Measurements from ENCODE around the gene LHX6. TPM values are rescaled to one million over a fixed set of nuclear protein-coding genes. Genes with fewer than 3 reads are reported as not detected.
A peak's percentile ranks its signal among the peaks of the same experiment; 100 is the strongest.

LHX6 gene
- total and polyA plus RNA-seq, 9 of the 15 experiments (the other 6 are each of a cell fraction or from before 2014, with no cell fraction given), result 2.8 to 16.3 (median 7.9) TPM

DNA sequence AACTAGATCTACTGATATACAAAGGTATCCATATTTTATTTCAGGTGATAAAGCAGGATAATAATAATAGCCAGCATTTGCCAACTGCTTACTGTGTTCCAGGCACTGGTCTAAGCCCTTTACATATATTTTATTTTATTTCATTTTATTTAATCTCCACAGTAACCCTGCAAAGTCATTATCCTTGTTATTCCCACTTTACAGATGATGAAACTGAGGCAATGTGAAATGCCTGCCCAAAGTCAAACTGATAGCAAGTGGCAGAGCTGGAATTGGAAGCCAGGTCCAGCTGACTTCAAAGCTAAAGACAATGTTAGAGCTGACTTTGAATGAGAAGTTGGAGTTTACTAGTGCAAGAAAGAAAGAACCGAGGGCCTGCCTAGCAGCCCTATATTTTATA, 44.2 kb downstream of the LHX6 start:
- ChIA-PET CTCF (ENCODE audit: low intra/inter-chr PET ratio) (no interaction called here), POLR2A (interaction anchor here (1.0 kb wide), 1 partner anchor 11 kb away, joined by 3 read pairs; no protein-coding TSS in a partner anchor)
- in situ Hi-C loops (cut with MboI) (no loop called here), intact Hi-C loops (cut with micrococcal nuclease) (no loop called here)
- Histone ChIP-seq H3K4me2 (ENCODE audit: insufficient read depth, low read length) (no peak overlapping the region), H3K79me2 (ENCODE audit: control insufficient read depth, insufficient read depth, low read length) (no peaks in the 10 kb centered on the region), H3K9me3 (replicated peaks; ENCODE audit: control insufficient read depth, insufficient read depth, low read depth, low read length) (no peaks in the 10 kb centered on the region), H3K36me3 (ENCODE audit: control insufficient read depth, insufficient read depth, low read length) (no peaks in the 10 kb centered on the region), H3K9ac (ENCODE audit: insufficient read depth in 1 of 2, low read depth in 2 of 2, low read length in 2 of 2) (no peak overlapping the region), H3K27me3 (ENCODE audit: control insufficient read depth in 2 of 2, insufficient read depth in 2 of 2, low read length in 2 of 2) (no peaks in the 10 kb centered on the region), H3K4me1 (replicated peaks in 1 of 2; ENCODE audit: control insufficient read depth in 2 of 2, insufficient read depth in 2 of 2, low read length in 2 of 2) (peaks cover 0 to 8% of the 10 kb centered on the region in 2 experiments; a peak in 2 of 5 replicates), H3K9me1 (ENCODE audit: control insufficient read depth, insufficient read depth, low read length) (no peaks in the 10 kb centered on the region), H3K27ac (ENCODE audit: extremely low read depth, low read depth, low read length) (no peak overlapping the region), H2AFZ (ENCODE audit: low read depth, low read length) (no peak overlapping the region), H3K4me3 (no peak overlapping the region), H4K20me1 (replicated peaks; ENCODE audit: control insufficient read depth, insufficient read depth, low read length) (no peaks in the 10 kb centered on the region)
- no TSS peak for BruUV-seq (replicated peaks)
- 54% methylated on average over 1 of the region's 1 CpG for WGBS (ENCODE audit: insufficient coverage, low coverage, missing lambda C conversion rate)
- FAIRE-seq (no peak), DNase-seq (ENCODE audit: extremely low read depth in 1 of 4, low spot score in 3 of 4) (no peak), ATAC-seq (no peak)
- TF ChIP-seq, protein P1, sequence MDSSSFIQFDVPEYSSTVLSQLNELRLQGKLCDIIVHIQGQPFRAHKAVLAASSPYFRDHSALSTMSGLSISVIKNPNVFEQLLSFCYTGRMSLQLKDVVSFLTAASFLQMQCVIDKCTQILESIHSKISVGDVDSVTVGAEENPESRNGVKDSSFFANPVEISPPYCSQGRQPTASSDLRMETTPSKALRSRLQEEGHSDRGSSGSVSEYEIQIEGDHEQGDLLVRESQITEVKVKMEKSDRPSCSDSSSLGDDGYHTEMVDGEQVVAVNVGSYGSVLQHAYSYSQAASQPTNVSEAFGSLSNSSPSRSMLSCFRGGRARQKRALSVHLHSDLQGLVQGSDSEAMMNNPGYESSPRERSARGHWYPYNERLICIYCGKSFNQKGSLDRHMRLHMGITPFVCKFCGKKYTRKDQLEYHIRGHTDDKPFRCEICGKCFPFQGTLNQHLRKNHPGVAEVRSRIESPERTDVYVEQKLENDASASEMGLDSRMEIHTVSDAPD (CRISPR knock-in tag; IDR thresholded peaks at IDR 0.05), result no peak
- TF ChIP-seq, protein P2, sequence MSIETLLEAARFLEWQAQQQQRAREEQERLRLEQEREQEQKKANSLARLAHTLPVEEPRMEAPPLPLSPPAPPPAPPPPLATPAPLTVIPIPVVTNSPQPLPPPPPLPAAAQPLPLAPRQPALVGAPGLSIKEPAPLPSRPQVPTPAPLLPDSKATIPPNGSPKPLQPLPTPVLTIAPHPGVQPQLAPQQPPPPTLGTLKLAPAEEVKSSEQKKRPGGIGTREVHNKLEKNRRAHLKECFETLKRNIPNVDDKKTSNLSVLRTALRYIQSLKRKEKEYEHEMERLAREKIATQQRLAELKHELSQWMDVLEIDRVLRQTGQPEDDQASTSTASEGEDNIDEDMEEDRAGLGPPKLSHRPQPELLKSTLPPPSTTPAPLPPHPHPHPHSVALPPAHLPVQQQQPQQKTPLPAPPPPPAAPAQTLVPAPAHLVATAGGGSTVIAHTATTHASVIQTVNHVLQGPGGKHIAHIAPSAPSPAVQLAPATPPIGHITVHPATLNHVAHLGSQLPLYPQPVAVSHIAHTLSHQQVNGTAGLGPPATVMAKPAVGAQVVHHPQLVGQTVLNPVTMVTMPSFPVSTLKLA (conservative IDR thresholded peaks at IDR 0.05), result no peak
- TF ChIP-seq ZNF212 (CRISPR knock-in tag; IDR thresholded peaks at IDR 0.05) (no peak), BRD9 (IDR thresholded peaks at IDR 0.05; ENCODE audit: low read depth, partially characterized antibody) (no peak), RBM25 (IDR thresholded peaks at IDR 0.05; ENCODE audit: low read depth, low read length, severe bottlenecking) (peak; percentile 88), ZNF12 (CRISPR knock-in tag; IDR thresholded peaks at IDR 0.05) (no peak), BCOR (IDR thresholded peaks at IDR 0.05) (peak; percentile 59), ZEB2 (IDR thresholded peaks at IDR 0.05) (no peak), STAT5B (CRISPR knock-in tag; IDR thresholded peaks at IDR 0.05) (no peak), TAF1 (IDR thresholded peaks at IDR 0.05; ENCODE audit: control insufficient read depth, extremely low read depth, insufficient read depth, low read length, severe bottlenecking) (no peak), HNRNPH1 (optimal IDR thresholded peaks at IDR 0.05; ENCODE audit: low read depth, low read length) (no peak), EP300 (IDR thresholded peaks at IDR 0.05; ENCODE audit: low read length) (no peak), ADNP (tag; IDR thresholded peaks at IDR 0.05) (peak; percentile 32; the same call in 1 of the 2 replicates), ESRRB (CRISPR knock-in tag; IDR thresholded peaks at IDR 0.05; ENCODE audit: borderline replicate concordance) (no peak), MED1 (CRISPR knock-in tag; IDR thresholded peaks at IDR 0.05; ENCODE audit: borderline replicate concordance) (no peak)
- TF ChIP-seq, protein P3, sequence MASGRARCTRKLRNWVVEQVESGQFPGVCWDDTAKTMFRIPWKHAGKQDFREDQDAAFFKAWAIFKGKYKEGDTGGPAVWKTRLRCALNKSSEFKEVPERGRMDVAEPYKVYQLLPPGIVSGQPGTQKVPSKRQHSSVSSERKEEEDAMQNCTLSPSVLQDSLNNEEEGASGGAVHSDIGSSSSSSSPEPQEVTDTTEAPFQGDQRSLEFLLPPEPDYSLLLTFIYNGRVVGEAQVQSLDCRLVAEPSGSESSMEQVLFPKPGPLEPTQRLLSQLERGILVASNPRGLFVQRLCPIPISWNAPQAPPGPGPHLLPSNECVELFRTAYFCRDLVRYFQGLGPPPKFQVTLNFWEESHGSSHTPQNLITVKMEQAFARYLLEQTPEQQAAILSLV (tag; IDR thresholded peaks at IDR 0.05), result no peak
- TF ChIP-seq, protein P4, sequence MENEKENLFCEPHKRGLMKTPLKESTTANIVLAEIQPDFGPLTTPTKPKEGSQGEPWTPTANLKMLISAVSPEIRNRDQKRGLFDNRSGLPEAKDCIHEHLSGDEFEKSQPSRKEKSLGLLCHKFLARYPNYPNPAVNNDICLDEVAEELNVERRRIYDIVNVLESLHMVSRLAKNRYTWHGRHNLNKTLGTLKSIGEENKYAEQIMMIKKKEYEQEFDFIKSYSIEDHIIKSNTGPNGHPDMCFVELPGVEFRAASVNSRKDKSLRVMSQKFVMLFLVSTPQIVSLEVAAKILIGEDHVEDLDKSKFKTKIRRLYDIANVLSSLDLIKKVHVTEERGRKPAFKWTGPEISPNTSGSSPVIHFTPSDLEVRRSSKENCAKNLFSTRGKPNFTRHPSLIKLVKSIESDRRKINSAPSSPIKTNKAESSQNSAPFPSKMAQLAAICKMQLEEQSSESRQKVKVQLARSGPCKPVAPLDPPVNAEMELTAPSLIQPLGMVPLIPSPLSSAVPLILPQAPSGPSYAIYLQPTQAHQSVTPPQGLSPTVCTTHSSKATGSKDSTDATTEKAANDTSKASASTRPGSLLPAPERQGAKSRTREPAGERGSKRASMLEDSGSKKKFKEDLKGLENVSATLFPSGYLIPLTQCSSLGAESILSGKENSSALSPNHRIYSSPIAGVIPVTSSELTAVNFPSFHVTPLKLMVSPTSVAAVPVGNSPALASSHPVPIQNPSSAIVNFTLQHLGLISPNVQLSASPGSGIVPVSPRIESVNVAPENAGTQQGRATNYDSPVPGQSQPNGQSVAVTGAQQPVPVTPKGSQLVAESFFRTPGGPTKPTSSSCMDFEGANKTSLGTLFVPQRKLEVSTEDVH (IDR thresholded peaks at IDR 0.05; ENCODE audit: low read depth, partially characterized antibody), result no peak

All from K562 (cell line).